OCI-LY1 (cell line): Measurements from ENCODE around the gene MTCL3.

Experiments
- CTCF ChIP-seq: fragments of 200-600 bp; sonication (generic), shearing (Covaris generic); IDR thresholded peaks from 2 replicates; pipeline ENCODE4 v1.5.1; 2017; ENCODE audit warnings: mild to moderate bottlenecking, antibody characterized with exemption, low read length, moderate library complexity, mixed read lengths
- EZH2 ChIP-seq: fragments of 200-600 bp; sonication (generic), shearing (Covaris generic); IDR thresholded peaks from 2 replicates; pipeline ENCODE4 v1.8.0; 2017; ENCODE audit warnings: borderline replicate concordance, mixed run types, mild to moderate bottlenecking, antibody characterized with exemption, low read length, moderate library complexity, mixed read lengths

GRCh38 chr6:127514179-127514772 is 4.9 kb downstream of the MTCL3 start:
- TF ChIP-seq CTCF (no peak), EZH2 (no peak)
